Kidney tubule cell (primary cell): ENCODE data around the gene OSBPL5.

Experiments used
- DNase-seq: peaks from one replicate; pipeline ENCODE4 v3.0.0-alpha.2; 2018; ENCODE audit warnings: low spot score

Gene OSBPL5

DNA sequence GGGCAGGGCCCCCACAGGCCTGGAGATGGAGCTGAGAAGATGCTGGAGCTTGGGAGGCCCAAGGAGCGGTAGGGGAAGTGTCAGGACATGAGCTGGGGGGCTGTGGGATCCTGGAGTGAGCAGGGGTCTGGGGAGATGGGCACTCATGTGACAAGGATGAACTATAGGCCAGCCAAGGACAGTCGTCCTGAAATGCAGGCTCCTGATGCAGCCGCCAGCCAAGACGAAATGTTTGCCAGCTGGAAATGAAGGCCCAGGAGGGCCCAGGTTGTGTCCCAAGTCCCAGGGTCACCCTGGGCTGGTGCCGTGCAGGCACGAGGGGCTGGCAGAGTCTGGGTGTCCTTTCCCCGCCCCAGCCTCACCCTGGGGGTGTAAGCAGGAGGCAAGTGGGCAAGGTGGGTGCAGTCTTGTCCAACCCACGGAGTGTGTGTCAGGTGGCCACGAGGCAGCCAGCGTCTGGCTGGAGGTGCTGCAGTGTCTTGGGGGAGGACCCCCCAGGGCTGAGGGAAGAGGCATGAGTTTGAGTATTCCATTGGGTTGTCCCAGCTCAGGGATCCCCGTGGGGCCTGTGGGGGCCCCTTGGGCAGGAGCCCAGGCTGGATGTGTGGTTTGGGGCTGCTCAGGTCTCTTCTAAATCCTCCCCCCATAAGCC lies 32.1 kb upstream of the OSBPL5 start:
- DNase-seq = no peak

DNA sequence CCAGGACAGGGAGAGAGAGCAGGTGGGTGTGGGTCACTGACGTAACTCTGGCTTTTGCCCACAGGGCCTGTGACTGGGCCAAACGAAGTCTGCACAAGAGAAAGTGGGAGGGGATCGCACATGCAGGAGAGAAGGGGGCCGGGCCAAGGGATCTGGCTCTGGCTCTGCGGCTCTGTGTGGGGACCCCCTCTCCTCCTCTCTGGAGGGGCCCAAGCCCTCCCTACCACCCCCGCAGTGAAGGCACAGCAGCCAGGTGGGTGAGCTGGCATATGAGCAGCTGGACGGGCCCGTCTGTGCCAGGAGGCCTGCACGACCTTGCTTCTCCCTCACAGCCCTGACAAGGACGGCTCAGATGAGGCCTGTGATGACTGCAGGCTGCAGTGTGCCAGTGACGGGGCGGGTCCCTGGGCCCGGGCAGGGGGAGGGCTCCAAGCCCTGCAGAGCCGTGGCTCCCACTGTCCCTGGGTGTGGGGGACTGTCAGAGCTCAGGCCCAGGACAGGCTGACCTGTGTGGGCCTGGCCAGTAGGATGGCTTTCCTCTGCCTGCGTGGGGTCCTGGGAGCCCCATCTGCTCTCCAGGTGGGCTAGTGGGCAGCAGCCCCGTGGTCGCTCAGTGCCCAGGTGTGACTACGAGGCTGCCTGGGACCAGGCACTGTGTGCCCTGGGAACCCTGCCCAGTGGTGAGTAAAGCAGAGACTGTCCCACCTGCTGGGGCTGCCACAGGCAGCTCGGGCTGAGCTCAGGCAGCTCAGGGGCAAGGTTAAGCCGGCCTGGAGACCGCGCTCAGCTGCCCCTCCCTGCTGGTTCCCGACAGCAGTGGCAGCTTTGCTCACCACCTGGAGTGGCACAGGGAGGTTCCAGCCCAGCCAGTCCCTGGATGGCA lies 31.3 kb upstream of the OSBPL5 start:
- DNase-seq = no peak

- DNase-seq = peak; percentile 8
Measured at GRCh38 chr11:3195251-3196160, 30.4 kb upstream of the OSBPL5 start.

- no peak for DNase-seq
Measured at GRCh38 chr11:3194016-3194816, 29.1 kb upstream of the OSBPL5 start.

DNA sequence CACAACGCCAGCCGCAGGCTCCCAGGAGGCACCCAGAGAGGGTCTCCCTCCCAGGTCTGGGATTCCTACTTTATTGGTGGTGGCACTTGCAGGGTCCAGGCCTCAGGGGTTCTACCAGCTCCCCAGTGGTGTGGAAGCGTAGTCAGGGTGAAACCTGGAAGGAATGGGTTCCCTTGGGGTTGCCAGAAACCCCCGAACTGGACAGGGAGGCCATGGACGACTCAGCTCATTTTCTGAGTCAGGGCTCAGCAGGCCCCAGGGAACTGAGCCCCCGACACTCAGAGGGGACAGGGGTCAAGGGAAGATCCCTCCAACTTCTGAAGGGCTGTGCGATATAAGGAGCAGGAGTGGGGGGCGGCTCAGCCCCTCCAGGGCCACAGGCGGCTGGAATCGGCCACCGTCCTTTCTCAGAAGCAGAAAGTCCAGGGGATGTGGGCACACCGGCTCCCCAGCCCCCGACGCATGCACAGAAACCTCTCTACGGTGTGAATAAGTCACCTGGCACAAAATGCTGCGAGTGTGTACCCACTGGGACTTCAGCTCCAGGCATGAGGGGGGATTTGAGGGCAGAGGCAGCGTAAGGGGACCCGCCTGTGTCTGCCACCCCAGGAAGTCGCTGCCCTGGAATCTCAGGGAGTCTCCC lies 28.4 kb upstream of the OSBPL5 start:
- DNase-seq = no peak

DNA sequence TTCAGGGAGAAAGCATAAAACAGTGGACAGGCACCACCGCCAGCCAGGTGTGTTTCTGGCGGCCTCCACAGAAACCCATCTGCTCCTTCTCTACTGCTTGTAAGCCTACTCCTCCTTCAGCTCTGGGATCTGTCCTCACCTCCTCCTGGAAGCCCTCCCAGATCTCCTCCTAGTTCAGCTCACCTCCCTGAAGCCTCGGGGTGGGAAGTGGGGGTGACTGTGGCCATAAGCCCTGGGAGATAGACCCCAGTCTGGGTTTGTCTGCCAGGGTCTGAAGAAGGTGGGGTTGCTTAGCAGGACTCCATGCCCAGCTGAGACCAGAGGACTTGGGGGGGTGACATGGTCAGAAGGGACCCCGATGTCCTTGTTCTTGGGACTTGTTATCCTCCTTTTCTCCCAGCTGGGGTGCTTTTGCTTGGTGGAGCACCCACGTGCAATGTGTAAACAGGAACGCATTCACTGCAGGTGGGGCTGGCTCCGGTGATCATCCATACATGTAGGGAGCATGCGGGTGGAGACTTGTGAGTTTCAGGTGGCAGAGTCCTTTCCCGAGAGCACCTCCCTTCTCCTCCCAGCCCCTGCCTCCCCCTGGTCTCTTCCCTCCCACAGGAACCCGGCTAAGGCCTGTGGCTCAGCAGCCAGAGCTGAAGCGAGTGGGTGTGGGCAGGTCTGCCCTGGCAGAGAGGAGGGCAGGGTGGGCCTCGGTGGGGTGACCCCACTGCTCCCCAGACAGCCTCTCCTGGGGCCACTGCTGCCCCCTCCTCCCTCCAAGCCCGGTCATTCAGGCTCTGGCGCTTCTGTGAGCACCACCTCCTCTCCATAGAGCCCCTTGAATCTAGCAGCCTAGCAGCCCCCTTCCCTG lies 27.6 kb upstream of the OSBPL5 start:
- no peak for DNase-seq

DNA sequence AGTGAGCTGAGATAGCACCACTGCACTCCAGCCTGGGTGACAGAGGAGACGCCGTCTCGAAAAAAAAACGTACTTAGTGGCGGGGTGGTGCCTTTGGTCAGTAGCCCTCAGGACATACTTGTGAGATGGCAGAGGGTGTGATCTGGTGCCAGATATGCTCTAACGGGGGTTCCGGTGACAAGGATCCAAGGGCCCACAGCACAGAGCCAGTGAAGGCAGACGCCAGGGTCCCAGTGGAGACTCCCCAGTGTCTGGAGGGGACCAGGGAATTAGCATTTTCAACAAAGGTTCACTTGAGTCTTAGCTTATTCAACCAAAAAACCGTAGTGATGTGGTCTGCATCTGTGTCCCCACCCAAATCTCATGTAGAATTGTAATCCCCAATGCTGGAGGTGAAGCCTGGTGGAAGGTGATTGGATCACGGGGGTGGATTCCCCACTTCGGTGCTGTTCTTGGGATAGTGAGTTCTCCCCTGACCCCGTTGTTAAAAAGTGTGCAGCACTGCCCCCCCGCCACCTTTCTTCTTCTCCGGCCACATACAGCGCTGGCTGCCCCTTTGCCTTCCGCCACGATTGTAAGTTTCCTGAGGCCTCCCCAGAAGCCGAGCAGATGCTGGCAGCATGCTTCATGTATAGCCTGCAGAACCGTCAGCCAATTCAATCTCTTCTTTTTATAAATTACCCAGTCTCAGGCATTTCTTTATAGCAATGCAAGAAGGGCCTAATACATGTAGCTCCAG lies 26.6 kb upstream of the OSBPL5 start:
- no peak for DNase-seq

- no peak for DNase-seq
Measured at GRCh38 chr11:3190600-3190999, 25.5 kb upstream of the OSBPL5 start.

GRCh38 chr11:3189886-3190583 lies 24.9 kb upstream of the OSBPL5 start:
- DNase-seq = no peak

GRCh38 chr11:3189196-3189843 lies 24.2 kb upstream of the OSBPL5 start:
- no peak for DNase-seq

- DNase-seq = no peak
Measured at GRCh38 chr11:3188496-3189195, 23.5 kb upstream of the OSBPL5 start.

GRCh38 chr11:3186166-3186953 lies 21.2 kb upstream of the OSBPL5 start:
- DNase-seq = no peak

DNA sequence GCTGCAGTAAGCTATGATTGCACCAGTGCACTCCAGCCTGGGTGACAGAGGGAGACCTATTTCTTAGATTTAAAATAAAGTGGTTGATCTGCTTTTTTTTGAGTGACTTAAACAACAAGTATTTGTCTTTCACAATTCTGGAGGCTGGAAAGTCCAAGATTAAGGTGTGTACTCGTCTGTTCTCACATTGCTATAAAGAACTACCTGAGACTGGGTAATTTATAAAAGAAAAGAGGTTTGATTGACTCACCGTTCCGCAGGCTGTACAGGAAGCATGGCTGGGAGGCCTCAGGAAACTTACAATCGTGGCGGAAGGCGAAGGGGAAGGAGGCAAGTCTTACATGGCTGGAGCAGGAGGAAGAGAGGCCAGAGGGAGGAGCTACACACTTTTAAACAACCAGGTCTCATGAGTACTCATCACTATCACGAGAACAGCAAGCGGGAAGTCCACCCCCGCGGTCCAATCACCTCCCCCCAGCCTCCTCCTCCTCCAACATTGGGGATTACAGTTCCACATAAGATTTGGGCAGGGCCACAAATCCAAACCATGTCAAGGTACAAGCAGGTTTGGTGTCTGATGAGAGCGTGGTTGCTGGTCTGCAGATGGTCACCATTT lies 19.7 kb upstream of the OSBPL5 start:
- DNase-seq = no peak

GRCh38 chr11:3183523-3183922 lies 18.4 kb upstream of the OSBPL5 start:
- no peak for DNase-seq

DNA sequence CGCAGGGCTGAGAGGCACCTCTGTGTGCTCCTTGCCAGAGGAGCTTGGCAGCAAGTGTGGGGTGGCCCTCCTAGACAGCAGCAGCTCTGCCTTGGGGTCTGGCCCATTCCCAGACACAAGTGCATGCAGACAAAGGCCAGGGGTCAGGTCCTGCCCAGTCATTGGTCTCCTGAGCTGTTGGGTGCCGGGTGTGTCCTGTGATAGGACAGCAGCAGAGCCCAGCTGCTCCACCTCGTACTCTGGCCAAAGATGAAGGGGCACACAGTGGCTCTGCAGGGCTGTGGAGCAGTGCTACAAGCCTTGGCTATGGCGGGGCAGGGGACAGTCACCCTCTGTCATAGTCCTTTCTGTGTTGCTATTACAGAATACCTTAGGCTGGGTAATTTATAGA lies 17.3 kb upstream of the OSBPL5 start:
- DNase-seq = no peak

DNA sequence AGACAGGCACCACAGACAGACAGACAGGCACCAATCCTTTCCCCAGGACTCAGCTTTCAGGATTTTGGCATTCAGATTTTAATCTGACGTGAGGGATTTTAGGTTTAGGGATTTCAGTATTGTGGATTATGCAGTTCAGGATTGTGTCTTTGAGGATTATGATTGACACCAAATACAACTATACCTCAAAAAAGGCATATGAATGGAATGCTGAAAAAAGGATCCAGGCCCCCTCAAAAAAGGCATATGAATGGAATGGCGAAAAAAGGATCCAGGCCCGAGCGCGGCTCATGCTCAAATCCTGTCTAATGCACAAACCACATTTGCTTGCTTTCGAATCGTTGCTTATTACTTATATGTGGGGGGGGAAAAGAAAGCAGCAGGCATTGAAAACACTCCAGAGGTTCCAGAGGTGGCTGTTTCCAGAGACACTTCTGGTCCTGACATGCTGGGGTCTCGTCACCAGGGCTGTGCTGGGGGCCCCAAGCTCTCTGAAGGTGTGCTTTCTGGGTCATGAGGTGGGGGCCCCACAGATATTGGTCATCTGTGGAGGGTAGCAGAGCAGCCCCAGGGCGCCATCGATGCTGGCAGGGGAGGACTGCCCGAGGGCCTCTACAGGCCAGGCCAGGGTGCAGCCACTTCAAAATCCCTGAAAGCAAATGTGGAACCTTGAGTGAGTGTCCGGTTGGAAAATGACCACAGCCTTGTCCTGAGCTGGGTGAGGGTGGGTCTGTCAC lies 16.8 kb upstream of the OSBPL5 start:
- DNase-seq = no peak
